ENCODE data around the gene NPY2R. TPM values are rescaled to one million over a fixed set of nuclear protein-coding genes. Genes with fewer than 3 reads are reported as not detected.

Gene NPY2R
- total RNA-seq, 2 donors from 2014 or later = 0.12 TPM; not detected in 1

- no peaks in the 10 kb centered on the region for H3K27me3 ChIP-seq
- no peak for DNase-seq (ENCODE audit: low spot score)
Observed at GRCh38 chr4:155174668-155175067, 33.8 kb upstream of the NPY2R start.

DNA sequence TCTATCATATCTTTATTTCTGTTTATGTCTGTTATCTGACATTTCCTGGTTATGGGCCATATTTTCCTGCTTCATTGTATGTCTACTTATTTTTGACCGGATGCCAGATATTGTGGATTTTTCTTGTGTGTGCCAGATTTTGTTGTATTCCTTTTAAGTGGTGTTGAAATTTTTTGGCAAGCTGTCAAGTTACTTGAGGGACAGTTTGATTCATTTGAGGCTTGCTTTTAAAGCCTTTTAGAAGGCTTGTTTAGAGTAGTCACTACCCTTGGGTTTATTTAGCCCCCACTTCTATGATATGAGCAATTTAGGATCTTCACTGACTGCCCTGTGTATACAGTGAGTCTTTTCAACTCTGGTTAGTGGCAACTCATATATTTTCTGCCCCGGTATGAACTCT, 29.2 kb upstream of the NPY2R start:
- no peaks in the 10 kb centered on the region for H3K9me3 ChIP-seq
- no peak overlapping the region for H3K4me3 ChIP-seq
- no peaks in the 10 kb centered on the region for H3K27me3 ChIP-seq
- no peak overlapping the region for H3K27ac ChIP-seq
- DNase-seq (ENCODE audit: low spot score) = no peak
- no peaks in the 10 kb centered on the region for H3K36me3 ChIP-seq
- no peaks in the 10 kb centered on the region for H3K4me1 ChIP-seq
- TF ChIP-seq CTCF (IDR thresholded peaks at IDR 0.05) = no peak

More at GRCh38 chr4:155174668-155175067, 33.8 kb upstream of the NPY2R start:
- no peaks in the 10 kb centered on the region for H3K9me3 ChIP-seq
- no peak for TF ChIP-seq CTCF (IDR thresholded peaks at IDR 0.05)
- no peaks in the 10 kb centered on the region for H3K4me1 ChIP-seq
- no peaks in the 10 kb centered on the region for H3K36me3 ChIP-seq
- no peak overlapping the region for H3K4me3 ChIP-seq
- H3K27ac ChIP-seq = no peak overlapping the region

DNA sequence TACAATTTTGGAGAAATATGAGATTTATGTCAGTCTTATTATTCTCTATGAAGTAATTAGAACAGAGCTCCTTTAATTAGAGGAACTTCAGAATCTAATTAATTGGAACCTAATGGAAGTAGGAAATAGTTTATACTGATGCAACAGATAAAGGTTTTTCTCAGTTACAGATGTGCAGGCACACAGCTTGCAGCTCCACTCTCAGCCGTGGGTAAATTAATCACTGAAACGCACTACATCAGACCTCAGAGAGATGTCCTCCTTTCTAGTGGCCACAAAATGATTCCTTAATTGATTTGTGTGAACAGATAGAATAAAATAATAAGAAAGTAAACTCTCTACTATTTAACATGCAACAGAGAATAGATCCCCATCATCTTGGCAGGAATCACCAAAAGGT, 21.5 kb upstream of the NPY2R start:
- DNase-seq (ENCODE audit: low spot score) = no peak
- Histone ChIP-seq H3K9me3 (no peaks in the 10 kb centered on the region), H3K27ac (no peak overlapping the region), H3K27me3 (no peaks in the 10 kb centered on the region), H3K4me3 (no peak overlapping the region), H3K36me3 (no peaks in the 10 kb centered on the region), H3K4me1 (no peaks in the 10 kb centered on the region)
- TF ChIP-seq CTCF (IDR thresholded peaks at IDR 0.05) = no peak

DNA sequence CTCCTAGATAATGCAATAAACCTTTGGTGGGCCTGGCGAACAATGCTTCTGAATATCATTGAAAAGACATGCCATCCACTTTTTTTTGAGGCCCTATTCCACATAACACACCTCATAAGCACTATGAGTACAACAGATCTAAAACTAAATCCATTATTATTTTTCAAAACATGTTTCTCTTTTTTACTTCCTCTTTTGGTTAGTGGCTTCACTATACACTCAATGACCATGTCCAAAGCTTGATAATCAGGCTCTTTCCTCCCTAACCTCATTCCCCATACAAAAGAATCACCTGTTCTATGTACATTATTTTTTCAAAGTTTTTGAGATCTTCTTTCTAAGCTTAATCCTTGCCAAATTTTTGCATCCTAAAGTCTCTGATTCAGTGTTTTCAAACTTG, 20.4 kb upstream of the NPY2R start:
- no peak for DNase-seq (ENCODE audit: low spot score)
- Histone ChIP-seq H3K4me3 (no peak overlapping the region), H3K36me3 (no peaks in the 10 kb centered on the region), H3K9me3 (no peaks in the 10 kb centered on the region), H3K4me1 (no peaks in the 10 kb centered on the region), H3K27me3 (no peaks in the 10 kb centered on the region), H3K27ac (no peak overlapping the region)
- TF ChIP-seq CTCF (IDR thresholded peaks at IDR 0.05) = no peak

GRCh38 chr4:155190099-155190498, 18.3 kb upstream of the NPY2R start:
- Histone ChIP-seq H3K4me1 (no peaks in the 10 kb centered on the region), H3K27ac (no peak overlapping the region), H3K9me3 (no peaks in the 10 kb centered on the region), H3K4me3 (no peak overlapping the region), H3K36me3 (no peaks in the 10 kb centered on the region), H3K27me3 (no peaks in the 10 kb centered on the region)
- TF ChIP-seq CTCF (IDR thresholded peaks at IDR 0.05) = no peak
- DNase-seq (ENCODE audit: low spot score) = no peak

DNA sequence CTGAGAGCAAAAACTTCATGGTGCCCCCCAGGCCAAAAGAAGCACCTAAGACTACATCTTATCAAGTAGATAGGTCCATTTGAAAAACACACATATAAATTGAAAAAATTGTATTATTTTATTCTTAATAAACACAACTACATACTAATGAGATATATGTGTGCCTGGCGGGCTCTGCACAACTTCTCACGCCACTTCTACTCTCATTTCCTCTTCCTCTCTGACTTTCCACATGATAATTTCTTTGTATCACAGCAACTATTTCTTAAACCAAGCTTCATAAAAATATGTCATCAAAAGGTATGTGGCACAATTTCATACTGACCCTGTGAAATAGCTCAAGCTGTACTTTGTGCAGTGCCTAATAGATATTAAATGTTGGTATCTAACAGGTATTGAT, 10.7 kb upstream of the NPY2R start:
- Histone ChIP-seq H3K9me3 (no peaks in the 10 kb centered on the region), H3K36me3 (no peaks in the 10 kb centered on the region), H3K27me3 (no peaks in the 10 kb centered on the region), H3K4me1 (no peaks in the 10 kb centered on the region), H3K27ac (no peak overlapping the region), H3K4me3 (no peak overlapping the region)
- DNase-seq (ENCODE audit: low spot score) = no peak
- no peak for TF ChIP-seq CTCF (IDR thresholded peaks at IDR 0.05)
